Endothelial cell of umbilical vein (primary cell): ENCODE results near the gene CACNA2D3. TPM values are rescaled to one million over a fixed set of nuclear protein-coding genes. Genes with fewer than 3 reads are reported as not detected.

ENCODE experiments used
- BruUV-seq: library from RNA; stranded (reverse); fragments of 400-500 nt; replicated peaks from 2 replicates; lab custom pipeline; 2021; lab: Mats Ljungman, UMichigan
- CTCF ChIA-PET: fragments of 300-600, 350-600 bp; sonication (Branson Sonifier 250); formaldehyde crosslinking; loops from one replicate; lab custom pipeline; 2021; ENCODE audit warnings: antibody characterized with exemption, inconsistent platforms; lab: Charles Lee
- POLR2A ChIA-PET: fragments of 300-600, 350-600 bp; sonication (Branson Sonifier 250); formaldehyde crosslinking; loops from one replicate; lab custom pipeline; 2021; ENCODE audit warnings: antibody characterized with exemption, inconsistent platforms; lab: Charles Lee
- DNase-seq: peaks from one replicate; pipeline ENCODE4 v3.0.0-alpha.2; 2011; ENCODE audit warnings: low read depth, low spot score
- FAIRE-seq: peaks from 2 replicates; lab custom pipeline; 2011; peaks lifted over from hg19 to GRCh38; lab: Jason Lieb, UNC
- H2AFZ ChIP-seq: 2 replicates; pipeline ENCODE4 v1.6.0; 2012; ENCODE audit warnings: low read depth, low read length, control low read depth, inconsistent platforms
- H3K27ac ChIP-seq: 2 replicates; pipeline ENCODE4 v1.5.1; 2011; ENCODE audit warnings: low read depth, mild to moderate bottlenecking, control low read depth, low read length, moderate library complexity; ENCODE audit not compliant: insufficient read depth
- H3K27me3 ChIP-seq, 2 experiments: 2 replicates each; pipeline versions ENCODE4 v1.6.0 to v1.6.1; 2011; ENCODE audit warnings: low read length in 2 of 2, mixed read lengths in 1 of 2; ENCODE audit not compliant: control insufficient read depth in 2 of 2, insufficient read depth in 2 of 2
- H3K36me3 ChIP-seq, 2 experiments: 2 replicates in 1 of 2; 3 replicates in 1 of 2; pipeline ENCODE4 v1.5.1; 2011; ENCODE audit warnings: low read length in 2 of 2, mild to moderate bottlenecking in 1 of 2, moderate library complexity in 1 of 2; ENCODE audit not compliant: control insufficient read depth in 2 of 2, insufficient read depth in 2 of 2; ENCODE audit errors: extremely low read depth in 1 of 2
- H3K4me1 ChIP-seq: 3 replicates; pipeline ENCODE4 v1.5.1; 2011; ENCODE audit warnings: mild to moderate bottlenecking, low read length; ENCODE audit not compliant: control insufficient read depth, insufficient read depth; ENCODE audit errors: extremely low read depth
- H3K4me2 ChIP-seq: 2 replicates; pipeline ENCODE4 v1.6.1; 2011; ENCODE audit warnings: low read length, control low read depth, mixed read lengths; ENCODE audit not compliant: insufficient read depth
- H3K4me3 ChIP-seq, 3 experiments: fragments of 200-600 bp in 1 of 3; sonication (generic), shearing (Covaris generic) in 1 of 3; replicated peaks in 1 of 3; 2 replicates each; pipeline ENCODE4 v1.5.1; 2011 to 2016; ENCODE audit warnings: control low read depth in 3 of 3, low read length in 3 of 3, mild to moderate bottlenecking in 2 of 3, inconsistent platforms in 1 of 3, low read depth in 1 of 3, moderate library complexity in 1 of 3; ENCODE audit not compliant: insufficient read depth in 1 of 3
- H3K79me2 ChIP-seq: 2 replicates; pipeline ENCODE4 v1.6.0; 2012; ENCODE audit warnings: low read length, inconsistent platforms; ENCODE audit not compliant: control insufficient read depth, insufficient read depth
- H3K9ac ChIP-seq: replicated peaks from 2 replicates; pipeline ENCODE3; 2011; ENCODE audit warnings: low read length, control low read depth; ENCODE audit not compliant: insufficient read depth; ENCODE audit errors: extremely low read depth
- H3K9me1 ChIP-seq: replicated peaks from 3 replicates; pipeline ENCODE4 v1.6.0; 2011; ENCODE audit warnings: mild to moderate bottlenecking, low read length; ENCODE audit not compliant: control insufficient read depth, insufficient read depth; ENCODE audit errors: extremely low read depth
- H3K9me3 ChIP-seq: replicated peaks from 2 replicates; pipeline ENCODE4 v1.5.1; 2012; ENCODE audit warnings: low read length, inconsistent platforms; ENCODE audit not compliant: control insufficient read depth, insufficient read depth
- H4K20me1 ChIP-seq: replicated peaks from 2 replicates; pipeline ENCODE3; 2011; ENCODE audit warnings: mild to moderate bottlenecking, low read length; ENCODE audit not compliant: control insufficient read depth, insufficient read depth; ENCODE audit errors: extremely low read depth
- EZH2 ChIP-seq: IDR thresholded peaks from 2 replicates; pipeline ENCODE4 v1.6.1; 2012; ENCODE audit warnings: borderline replicate concordance, low read depth, mild to moderate bottlenecking, moderate library complexity, low read length, inconsistent platforms; ENCODE audit not compliant: severe bottlenecking
- FOS ChIP-seq: IDR thresholded peaks from 2 replicates; pipeline ENCODE4 v1.6.1; 2011; ENCODE audit warnings: mild to moderate bottlenecking, low read length, moderate library complexity, borderline replicate concordance; ENCODE audit not compliant: insufficient read depth
- GATA2 ChIP-seq: IDR thresholded peaks from 2 replicates; pipeline ENCODE4 v1.7.0; 2011; ENCODE audit warnings: low read depth, mild to moderate bottlenecking, moderate library complexity, mixed read lengths, low read length; ENCODE audit not compliant: insufficient read length, insufficient read depth
- JUN ChIP-seq: IDR thresholded peaks from 2 replicates; pipeline ENCODE4 v1.6.1; 2011; ENCODE audit warnings: borderline replicate concordance, low read depth; ENCODE audit not compliant: insufficient read length, insufficient read depth
- MYC ChIP-seq: IDR thresholded peaks from one replicate; pipeline ENCODE4 v1.6.1; 2011; ENCODE audit warnings: mild to moderate bottlenecking, low read depth, low read length
- POLR2A ChIP-seq: IDR thresholded peaks from 2 replicates; pipeline ENCODE4 v1.6.1; 2012; ENCODE audit warnings: low read depth, mild to moderate bottlenecking, control low read depth, low read length
- POLR2AphosphoS5 ChIP-seq: IDR thresholded peaks from 2 replicates; pipeline ENCODE4 v1.6.1; 2012; ENCODE audit warnings: low read depth, mild to moderate bottlenecking, control low read depth, low read length, moderate library complexity; ENCODE audit not compliant: insufficient read depth
- dilution Hi-C: fragments of 300-500 bp; cut with MboI; formaldehyde crosslinking; loops from one replicate; pipeline ENCODE4 v1.15.0; 2019; ENCODE audit warnings: low sequenced_read_pairs; ENCODE audit not compliant: extremely low pct_ligation_motif_present
- intact Hi-C: fragments of 100-400 bp; cut with micrococcal nuclease; formaldehyde crosslinking; loops from one replicate; pipeline ENCODE4 v1.10.0; 2022
- polyA plus RNA-seq, 4 experiments: library from polyadenylated mRNA; depleted of rRNA in 3 of 4; stranded (reverse) in 3 of 4; unstranded in 1 of 4; fragments of >200 nt; gene quantifications; 2 replicates each; pipeline versions ENCODE4 v1.2.1 to v1.2.3, GENCODE V29; 2011 to 2012; ENCODE audit warnings: missing spikeins in 1 of 4
- total RNA-seq: library from RNA; stranded (reverse); gene quantifications from 2 replicates; pipeline ENCODE4 v1.2.3, GENCODE V29; 2021
- TF ChIP-seq, protein P1 (sequence below): IDR thresholded peaks from 2 replicates; pipeline ENCODE4 v1.6.1; 2011; ENCODE audit not compliant: insufficient read depth, insufficient read length
- TF ChIP-seq, protein P2 (sequence below), 2 donors: IDR thresholded peaks; 1 replicate in 1 of 2; 2 replicates in 1 of 2; pipeline ENCODE4 v1.5.1; 2011; ENCODE audit warnings: low read length in 2 of 2, mild to moderate bottlenecking in 2 of 2, moderate library complexity in 2 of 2, control low read depth in 1 of 2, inconsistent platforms in 1 of 2, low read depth in 1 of 2; ENCODE audit not compliant: insufficient read depth in 1 of 2; ENCODE audit errors: extremely low read depth in 1 of 2

The CACNA2D3 gene
- total and polyA plus RNA-seq, 2 donors (not counting 3 experiments of a cell fraction or from before 2014, with no cell fraction given), result not detected

DNA sequence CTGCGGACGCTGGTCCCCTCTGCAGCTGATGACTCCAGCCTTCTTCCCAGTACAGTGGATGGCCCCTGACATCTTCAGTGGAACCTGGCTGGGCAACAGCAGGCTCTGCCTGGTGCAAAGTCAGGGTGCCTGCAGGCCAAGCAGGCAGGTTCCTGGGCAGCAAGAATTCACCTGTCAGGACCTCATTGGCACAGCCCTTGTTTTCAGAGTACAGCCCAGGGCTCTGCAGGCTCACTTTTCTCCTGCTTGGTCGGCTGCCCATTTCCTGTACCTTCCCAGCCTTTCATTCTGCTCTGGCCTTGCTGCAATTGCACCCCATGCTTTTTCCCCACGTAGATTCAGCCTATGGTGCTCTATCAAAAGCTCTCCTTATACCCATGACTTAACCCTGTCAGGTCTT, 749.5 kb downstream of the CACNA2D3 start:
- CTCF ChIA-PET, result no interaction called here
- Histone ChIP-seq H3K4me1 (no peaks in the 10 kb centered on the region), H3K27ac (no peak overlapping the region), H3K79me2 (no peaks in the 10 kb centered on the region), H2AFZ (no peak overlapping the region), H3K9me3 (peaks cover 4% of the 10 kb centered on the region), H3K9me1 (no peaks in the 10 kb centered on the region), H4K20me1 (no peaks in the 10 kb centered on the region), H3K4me2 (no peak overlapping the region), H3K9ac (no peak overlapping the region), H3K36me3 (no peaks in the 10 kb centered on the region), H3K4me3 (no peak overlapping the region), H3K27me3 (no peaks in the 10 kb centered on the region)
- intact Hi-C loops, result no loop called here
- POLR2A ChIA-PET, result no interaction called here
- TF ChIP-seq MYC (no peak), GATA2 (no peak), POLR2A (no peak), JUN (no peak), FOS (no peak), POLR2AphosphoS5 (no peak), EZH2 (no peak)
- TF ChIP-seq, protein P1, sequence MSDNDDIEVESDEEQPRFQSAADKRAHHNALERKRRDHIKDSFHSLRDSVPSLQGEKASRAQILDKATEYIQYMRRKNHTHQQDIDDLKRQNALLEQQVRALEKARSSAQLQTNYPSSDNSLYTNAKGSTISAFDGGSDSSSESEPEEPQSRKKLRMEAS, result no peak
- TF ChIP-seq, protein P2, sequence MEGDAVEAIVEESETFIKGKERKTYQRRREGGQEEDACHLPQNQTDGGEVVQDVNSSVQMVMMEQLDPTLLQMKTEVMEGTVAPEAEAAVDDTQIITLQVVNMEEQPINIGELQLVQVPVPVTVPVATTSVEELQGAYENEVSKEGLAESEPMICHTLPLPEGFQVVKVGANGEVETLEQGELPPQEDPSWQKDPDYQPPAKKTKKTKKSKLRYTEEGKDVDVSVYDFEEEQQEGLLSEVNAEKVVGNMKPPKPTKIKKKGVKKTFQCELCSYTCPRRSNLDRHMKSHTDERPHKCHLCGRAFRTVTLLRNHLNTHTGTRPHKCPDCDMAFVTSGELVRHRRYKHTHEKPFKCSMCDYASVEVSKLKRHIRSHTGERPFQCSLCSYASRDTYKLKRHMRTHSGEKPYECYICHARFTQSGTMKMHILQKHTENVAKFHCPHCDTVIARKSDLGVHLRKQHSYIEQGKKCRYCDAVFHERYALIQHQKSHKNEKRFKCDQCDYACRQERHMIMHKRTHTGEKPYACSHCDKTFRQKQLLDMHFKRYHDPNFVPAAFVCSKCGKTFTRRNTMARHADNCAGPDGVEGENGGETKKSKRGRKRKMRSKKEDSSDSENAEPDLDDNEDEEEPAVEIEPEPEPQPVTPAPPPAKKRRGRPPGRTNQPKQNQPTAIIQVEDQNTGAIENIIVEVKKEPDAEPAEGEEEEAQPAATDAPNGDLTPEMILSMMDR (IDR thresholded peaks at IDR 0.05; ENCODE audit: extremely low read depth in 1 of 2, insufficient read depth in 1 of 2, low read depth in 1 of 2, low read length in 2 of 2), result no peak
- FAIRE-seq (no peak), DNase-seq (no peak)
- BruUV-seq, result no TSS peak
- dilution Hi-C loops, result no loop called here
